GM10266 (cell line): Measurements from ENCODE around the gene EPB41L2.

Experiments
- DNase-seq: peaks from one replicate; pipeline ENCODE4 v3.0.0; 2012; ENCODE audit errors: extremely low spot score
- CTCF ChIP-seq: IDR thresholded peaks from 2 replicates; pipeline ENCODE4 v1.5.1; 2012; ENCODE audit warnings: mild to moderate bottlenecking, low read depth; ENCODE audit not compliant: control insufficient read depth, insufficient read depth; ENCODE audit errors: missing control alignments

The EPB41L2 gene

GRCh38 chr6:130978660-130979396 lies 84.2 kb downstream of the EPB41L2 start:
- no peak for TF ChIP-seq CTCF
- DNase-seq, result no peak

GRCh38 chr6:130978180-130978579 lies 84.9 kb downstream of the EPB41L2 start:
- TF ChIP-seq CTCF, result no peak

GRCh38 chr6:130975325-130975724 lies 87.7 kb downstream of the EPB41L2 start:
- no peak for DNase-seq
- no peak for TF ChIP-seq CTCF

More at GRCh38 chr6:130978180-130978579, 84.9 kb downstream of the EPB41L2 start:
- DNase-seq, result no peak

GRCh38 chr6:130973521-130974277 lies 89.3 kb downstream of the EPB41L2 start:
- DNase-seq, result no peak
- no peak for TF ChIP-seq CTCF

- TF ChIP-seq CTCF, result no peak
- no peak for DNase-seq
Observed at GRCh38 chr6:130971504-130971903, 91.5 kb downstream of the EPB41L2 start.

- no peak for DNase-seq
- no peak for TF ChIP-seq CTCF
Observed at GRCh38 chr6:130970839-130971410, 92.1 kb downstream of the EPB41L2 start.
